SK-N-SH (cell line): ENCODE results near the gene IRX6.

Experiments
- MXI1 ChIP-seq: IDR thresholded peaks from 2 replicates; pipeline ENCODE4 v1.6.1; 2012; ENCODE audit warnings: mild to moderate bottlenecking, low read depth, low read length, improper control_type of control experiment
- NRF1 ChIP-seq: IDR thresholded peaks from 2 replicates; pipeline ENCODE4 v1.6.1; 2012; ENCODE audit warnings: low read depth, mild to moderate bottlenecking, low read length
- POLR2AphosphoS5 ChIP-seq: IDR thresholded peaks from 2 replicates; pipeline ENCODE4 v1.6.1; 2012; ENCODE audit warnings: low read depth, low read length
- TF ChIP-seq, protein P1 (sequence below): fragments of 200-600 bp; sonication (generic); IDR thresholded peaks from 2 replicates; pipeline ENCODE4 v1.6.1; 2017; ENCODE audit warnings: antibody characterized with exemption, mild to moderate bottlenecking, moderate library complexity

DNA sequence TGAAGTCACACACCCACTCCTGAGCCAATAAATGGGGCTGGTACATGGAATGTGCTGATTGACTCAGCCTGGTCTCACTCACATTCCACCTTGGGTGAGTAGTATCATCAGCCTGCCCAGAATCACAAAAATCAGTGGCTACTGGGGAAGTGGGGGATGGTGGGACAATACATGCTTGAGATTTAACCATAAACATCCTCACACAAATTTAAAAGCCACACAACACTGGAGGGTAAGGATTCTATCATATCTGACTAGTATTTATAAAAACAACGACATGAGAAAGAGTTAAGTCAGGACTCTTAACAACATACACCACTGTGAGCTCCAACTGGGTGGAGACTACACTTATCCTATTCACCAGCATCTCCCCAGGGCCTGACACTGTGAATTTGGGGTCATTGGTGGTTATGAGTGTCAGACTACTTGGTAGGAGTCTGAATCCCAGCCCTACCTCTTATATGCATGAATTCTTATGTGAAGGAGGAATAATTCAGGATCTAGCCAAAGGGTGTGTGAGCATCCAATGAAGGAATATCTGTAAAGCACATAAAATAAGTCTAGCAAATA is 26.0 kb upstream of the IRX6 start:
- TF ChIP-seq NRF1 (no peak), POLR2AphosphoS5 (no peak), MXI1 (no peak)
- TF ChIP-seq, protein P1, sequence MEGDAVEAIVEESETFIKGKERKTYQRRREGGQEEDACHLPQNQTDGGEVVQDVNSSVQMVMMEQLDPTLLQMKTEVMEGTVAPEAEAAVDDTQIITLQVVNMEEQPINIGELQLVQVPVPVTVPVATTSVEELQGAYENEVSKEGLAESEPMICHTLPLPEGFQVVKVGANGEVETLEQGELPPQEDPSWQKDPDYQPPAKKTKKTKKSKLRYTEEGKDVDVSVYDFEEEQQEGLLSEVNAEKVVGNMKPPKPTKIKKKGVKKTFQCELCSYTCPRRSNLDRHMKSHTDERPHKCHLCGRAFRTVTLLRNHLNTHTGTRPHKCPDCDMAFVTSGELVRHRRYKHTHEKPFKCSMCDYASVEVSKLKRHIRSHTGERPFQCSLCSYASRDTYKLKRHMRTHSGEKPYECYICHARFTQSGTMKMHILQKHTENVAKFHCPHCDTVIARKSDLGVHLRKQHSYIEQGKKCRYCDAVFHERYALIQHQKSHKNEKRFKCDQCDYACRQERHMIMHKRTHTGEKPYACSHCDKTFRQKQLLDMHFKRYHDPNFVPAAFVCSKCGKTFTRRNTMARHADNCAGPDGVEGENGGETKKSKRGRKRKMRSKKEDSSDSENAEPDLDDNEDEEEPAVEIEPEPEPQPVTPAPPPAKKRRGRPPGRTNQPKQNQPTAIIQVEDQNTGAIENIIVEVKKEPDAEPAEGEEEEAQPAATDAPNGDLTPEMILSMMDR, result no peak
